Muscle layer of colon (tissue), 2 donors: Measurements from ENCODE around the gene CRAMP1.

Experiments
- H3K27ac ChIP-seq: one replicate; pipeline ENCODE4 v1.7.0; 2013; ENCODE audit warnings: low read depth, mild to moderate bottlenecking, low read length, moderate library complexity
- H3K27me3 ChIP-seq, 2 donors: one replicate each; pipeline ENCODE4 v1.7.0; 2013; ENCODE audit warnings: low read length in 2 of 2, mild to moderate bottlenecking in 2 of 2; ENCODE audit not compliant: insufficient read depth in 2 of 2, control insufficient read depth in 1 of 2
- H3K36me3 ChIP-seq: one replicate; pipeline ENCODE4 v1.7.0; 2013; ENCODE audit warnings: mild to moderate bottlenecking, low read length; ENCODE audit not compliant: insufficient read depth
- H3K4me1 ChIP-seq: one replicate; pipeline ENCODE4 v1.7.0; 2013; ENCODE audit warnings: mild to moderate bottlenecking, low read length; ENCODE audit not compliant: insufficient read depth
- H3K4me3 ChIP-seq, 2 donors: one replicate each; pipeline ENCODE4 v1.7.0; 2013; ENCODE audit warnings: low read length in 2 of 2, low read depth in 1 of 2, mild to moderate bottlenecking in 1 of 2, moderate library complexity in 1 of 2
- H3K9ac ChIP-seq: one replicate; pipeline ENCODE4 v1.7.0; 2013; ENCODE audit warnings: low read length
- H3K9me3 ChIP-seq: one replicate; pipeline ENCODE4 v1.7.0; 2013; ENCODE audit warnings: mild to moderate bottlenecking, low read length
- donor health status: abdominal sarcoma.
- donor health status: Adenocarcinoma of cecum.

Gene CRAMP1

GRCh38 chr16:1666316-1666715 is 54.2 kb downstream of the CRAMP1 start:
- no peaks in the 10 kb centered on the region for H3K9me3 ChIP-seq
- peaks cover 91% of the 10 kb centered on the region for H3K36me3 ChIP-seq
- H3K4me3 ChIP-seq = no peak overlapping the region
- H3K27me3 ChIP-seq = no peaks in the 10 kb centered on the region
- no peaks in the 10 kb centered on the region for H3K4me1 ChIP-seq
- no peak overlapping the region for H3K9ac ChIP-seq
- no peak overlapping the region for H3K27ac ChIP-seq

- Histone ChIP-seq H3K27me3 (no peaks in the 10 kb centered on the region), H3K4me1 (no peaks in the 10 kb centered on the region), H3K9me3 (no peaks in the 10 kb centered on the region), H3K9ac (no peak overlapping the region), H3K36me3 (peaks cover 94% of the 10 kb centered on the region), H3K4me3 (no peak overlapping the region), H3K27ac (no peak overlapping the region)
Measured at GRCh38 chr16:1667271-1667670, 55.1 kb downstream of the CRAMP1 start.

- Histone ChIP-seq H3K36me3 (peaks cover 88% of the 10 kb centered on the region), H3K27ac (no peak overlapping the region), H3K9me3 (no peaks in the 10 kb centered on the region), H3K9ac (no peak overlapping the region), H3K27me3 (no peaks in the 10 kb centered on the region), H3K4me3 (no peak overlapping the region), H3K4me1 (no peaks in the 10 kb centered on the region)
Measured at GRCh38 chr16:1667916-1668315, 55.8 kb downstream of the CRAMP1 start.

GRCh38 chr16:1668612-1669319 is 56.6 kb downstream of the CRAMP1 start:
- no peak overlapping the region for H3K27ac ChIP-seq
- no peak overlapping the region for H3K4me3 ChIP-seq
- no peaks in the 10 kb centered on the region for H3K27me3 ChIP-seq
- no peaks in the 10 kb centered on the region for H3K4me1 ChIP-seq
- peaks cover 83% of the 10 kb centered on the region for H3K36me3 ChIP-seq
- no peaks in the 10 kb centered on the region for H3K9me3 ChIP-seq
- no peak overlapping the region for H3K9ac ChIP-seq

- H3K27me3 ChIP-seq = no peaks in the 10 kb centered on the region
- H3K9ac ChIP-seq = no peak overlapping the region
- no peaks in the 10 kb centered on the region for H3K9me3 ChIP-seq
- no peak overlapping the region for H3K4me3 ChIP-seq
- H3K36me3 ChIP-seq = peaks cover 85% of the 10 kb centered on the region
- H3K27ac ChIP-seq = no peak overlapping the region
- H3K4me1 ChIP-seq = no peaks in the 10 kb centered on the region
Measured at GRCh38 chr16:1669698-1670097, 57.5 kb downstream of the CRAMP1 start.

GRCh38 chr16:1670371-1670770 is 58.2 kb downstream of the CRAMP1 start:
- Histone ChIP-seq H3K9ac (no peak overlapping the region), H3K27ac (no peak overlapping the region), H3K4me3 (no peak overlapping the region), H3K9me3 (no peaks in the 10 kb centered on the region), H3K4me1 (no peaks in the 10 kb centered on the region), H3K27me3 (no peaks in the 10 kb centered on the region), H3K36me3 (peaks cover 85% of the 10 kb centered on the region)

GRCh38 chr16:1670866-1671265 is 58.7 kb downstream of the CRAMP1 start:
- Histone ChIP-seq H3K27me3 (no peaks in the 10 kb centered on the region), H3K4me1 (no peaks in the 10 kb centered on the region), H3K9me3 (no peaks in the 10 kb centered on the region), H3K36me3 (peaks cover 82% of the 10 kb centered on the region), H3K9ac (no peak overlapping the region), H3K27ac (no peak overlapping the region), H3K4me3 (no peak overlapping the region)

- peaks cover 55% of the 10 kb centered on the region for H3K36me3 ChIP-seq
- no peaks in the 10 kb centered on the region for H3K9me3 ChIP-seq
- no peak overlapping the region for H3K9ac ChIP-seq
- H3K27ac ChIP-seq = no peak overlapping the region
- H3K4me1 ChIP-seq = peaks cover under 1% of the 10 kb centered on the region
- no peaks in the 10 kb centered on the region for H3K27me3 ChIP-seq
- H3K4me3 ChIP-seq = no peak overlapping the region
Measured at GRCh38 chr16:1673424-1674151, 61.4 kb downstream of the CRAMP1 start.

GRCh38 chr16:1674306-1674705 is 62.1 kb downstream of the CRAMP1 start:
- Histone ChIP-seq H3K4me1 (peaks cover 7% of the 10 kb centered on the region), H3K27ac (no peak overlapping the region), H3K4me3 (no peak overlapping the region), H3K9ac (no peak overlapping the region), H3K36me3 (peaks cover 48% of the 10 kb centered on the region), H3K9me3 (no peaks in the 10 kb centered on the region), H3K27me3 (no peaks in the 10 kb centered on the region)

- Histone ChIP-seq H3K36me3 (peaks cover 41% of the 10 kb centered on the region), H3K4me1 (peaks cover 9% of the 10 kb centered on the region), H3K9ac (no peak overlapping the region), H3K27me3 (no peaks in the 10 kb centered on the region), H3K9me3 (no peaks in the 10 kb centered on the region), H3K4me3 (no peak overlapping the region), H3K27ac (no peak overlapping the region)
Measured at GRCh38 chr16:1674751-1675664, 62.8 kb downstream of the CRAMP1 start.

GRCh38 chr16:1676661-1677060 is 64.5 kb downstream of the CRAMP1 start:
- H3K27me3 ChIP-seq = no peaks in the 10 kb centered on the region
- H3K4me3 ChIP-seq = no peak overlapping the region
- no peak overlapping the region for H3K27ac ChIP-seq
- H3K9me3 ChIP-seq = no peaks in the 10 kb centered on the region
- H3K36me3 ChIP-seq = peaks cover 27% of the 10 kb centered on the region
- H3K4me1 ChIP-seq = peaks cover 9% of the 10 kb centered on the region
- H3K9ac ChIP-seq = no peak overlapping the region
